Tibial nerve (tissue), 4 donors: ENCODE data around the gene FRY. TPM values are rescaled to one million over a fixed set of nuclear protein-coding genes. Genes with fewer than 3 reads are reported as not detected.

Source experiments
- DNase-seq, 2 donors: peaks; one replicate each; pipeline ENCODE4 v3.0.0-alpha.2; 2019; ENCODE audit warnings: low spot score in 2 of 2
- H3K27ac ChIP-seq, 4 donors: fragments of 200-600 bp; sonication (generic) in 3 of 4; one replicate each; pipeline ENCODE4 v1.5.1; 2017 to 2019; ENCODE audit warnings: mild to moderate bottlenecking in 1 of 4
- H3K27me3 ChIP-seq, 2 donors: fragments of 200-600 bp; sonication (generic) in 1 of 2; one replicate each; pipeline versions ENCODE4 v1.5.1 to v1.6.0; 2017 to 2019
- H3K36me3 ChIP-seq, 3 donors: fragments of 200-600 bp; sonication (generic); one replicate each; pipeline ENCODE4 v1.5.1; 2018 to 2019
- H3K4me1 ChIP-seq, 4 donors: fragments of 200-600 bp; sonication (generic) in 3 of 4; one replicate each; pipeline ENCODE4 v1.5.1; 2017 to 2019
- H3K4me3 ChIP-seq, 4 donors: fragments of 200-600 bp; sonication (generic) in 3 of 4; one replicate each; pipeline ENCODE4 v1.5.1; 2017 to 2019; ENCODE audit warnings: mild to moderate bottlenecking in 1 of 4, moderate library complexity in 1 of 4
- H3K9me3 ChIP-seq, 4 donors: fragments of 200-600 bp; sonication (generic) in 3 of 4; one replicate each; pipeline ENCODE4 v1.5.1; 2017 to 2019
- CTCF ChIP-seq, 5 experiments: fragments of 200-600 bp in 3 of 5; fragments of 450-650 bp in 2 of 5; sonication (generic) in 3 of 5; IDR thresholded peaks; one replicate each; pipeline ENCODE4 v1.5.1; 2016 to 2019; ENCODE audit warnings: antibody characterized with exemption in 5 of 5, mild to moderate bottlenecking in 3 of 5, moderate library complexity in 2 of 5
- EP300 ChIP-seq, 2 donors: sonication (generic); formaldehyde crosslinking; IDR thresholded peaks; one replicate each; pipeline ENCODE4 v1.6.1; 2017; ENCODE audit warnings: antibody characterized with exemption in 2 of 2, mild to moderate bottlenecking in 1 of 2
- POLR2A ChIP-seq, 2 donors: fragments of 450-650 bp; IDR thresholded peaks; one replicate each; pipeline ENCODE4 v1.6.1; 2017; ENCODE audit warnings: antibody characterized with exemption in 2 of 2, mild to moderate bottlenecking in 2 of 2, moderate library complexity in 2 of 2
- WGBS, 2 donors: methylation state at CpG; one replicate each; pipeline ENCODE4 v1.1.5; 2018; 5-methylcytosine and 5-hydroxymethylcytosine counted together
- total RNA-seq, 4 donors: library from RNA; depleted of rRNA; stranded (reverse); fragments of >200 nt; gene quantifications; one replicate each; pipeline ENCODE4 v1.1.0, GENCODE V29; 2016

Gene FRY
- total RNA-seq, 4 donors from 2014 or later: 48.9 to 94.6 (median 75.8) TPM

DNA sequence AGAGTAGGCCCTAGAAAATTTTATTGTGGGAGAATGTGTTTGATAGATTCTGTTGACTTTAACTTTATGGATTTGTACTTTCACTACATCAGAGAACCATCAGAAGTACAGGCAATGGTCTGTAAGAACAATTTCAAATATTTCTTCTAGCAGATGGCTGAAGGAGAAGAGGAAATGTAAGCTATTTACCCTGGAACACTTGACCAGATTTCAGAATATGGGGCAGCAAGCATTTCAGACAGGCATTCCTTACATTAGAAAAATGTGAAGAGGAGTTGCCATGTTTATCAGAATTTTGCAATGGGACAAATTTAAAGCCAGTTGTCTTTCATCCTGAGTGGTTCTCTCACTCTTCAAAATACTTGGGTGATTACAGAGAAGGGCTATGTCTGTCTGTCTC is 7.5 kb downstream of the FRY start:
- Histone ChIP-seq H3K9me3 (no peaks in the 10 kb centered on the region), H3K36me3 (no peaks in the 10 kb centered on the region), H3K4me1 (peaks cover 0 to 7% (median 0%) of the 10 kb centered on the region in 4 donors), H3K27me3 (no peaks in the 10 kb centered on the region), H3K4me3 (no peak overlapping the region), H3K27ac (no peak overlapping the region)
- TF ChIP-seq EP300 (IDR thresholded peaks at IDR 0.05) (no peak), CTCF (IDR thresholded peaks at IDR 0.05) (no peak), POLR2A (IDR thresholded peaks at IDR 0.05) (no peak)
- DNase-seq: no peak

- Histone ChIP-seq H3K4me1 (peaks cover 0 to 8% (median 0%) of the 10 kb centered on the region in 4 donors), H3K9me3 (no peaks in the 10 kb centered on the region), H3K27me3 (no peaks in the 10 kb centered on the region), H3K27ac (no peak overlapping the region), H3K4me3 (no peak overlapping the region), H3K36me3 (no peaks in the 10 kb centered on the region)
- no peak for DNase-seq
- TF ChIP-seq CTCF (IDR thresholded peaks at IDR 0.05): no peak
- no peak for TF ChIP-seq POLR2A (IDR thresholded peaks at IDR 0.05)
- TF ChIP-seq EP300 (IDR thresholded peaks at IDR 0.05): no peak
- 94 to 95% methylated on average over 1 of the region's 1 CpG for WGBS, 2 donors
Measured at GRCh38 chr13:32039528-32039927, 8.0 kb downstream of the FRY start.

GRCh38 chr13:32040052-32040642 is 8.6 kb downstream of the FRY start:
- WGBS, 2 donors: 83 to 85% methylated on average over 3 of the region's 3 CpGs
- Histone ChIP-seq H3K36me3 (no peaks in the 10 kb centered on the region), H3K9me3 (no peaks in the 10 kb centered on the region), H3K4me3 (no peak overlapping the region), H3K27ac (no peak overlapping the region), H3K27me3 (no peaks in the 10 kb centered on the region), H3K4me1 (peaks cover 0 to 13% (median 0%) of the 10 kb centered on the region in 4 donors)
- DNase-seq: no peak
- TF ChIP-seq EP300 (IDR thresholded peaks at IDR 0.05): no peak
- TF ChIP-seq CTCF (IDR thresholded peaks at IDR 0.05): no peak
- no peak for TF ChIP-seq POLR2A (IDR thresholded peaks at IDR 0.05)

GRCh38 chr13:32040689-32041088 is 9.1 kb downstream of the FRY start:
- peaks cover 0 to 14% (median under 1%) of the 10 kb centered on the region in 4 donors for H3K4me1 ChIP-seq
- no peak overlapping the region for H3K27ac ChIP-seq
- no peaks in the 10 kb centered on the region for H3K27me3 ChIP-seq
- H3K4me3 ChIP-seq: no peak overlapping the region
- H3K9me3 ChIP-seq: no peaks in the 10 kb centered on the region
- no peak for TF ChIP-seq POLR2A (IDR thresholded peaks at IDR 0.05)
- TF ChIP-seq EP300 (IDR thresholded peaks at IDR 0.05): no peak
- no peak for TF ChIP-seq CTCF (IDR thresholded peaks at IDR 0.05)
- no peak for DNase-seq
- H3K36me3 ChIP-seq: no peaks in the 10 kb centered on the region
- WGBS, 2 donors: 91% methylated on average over 3 of the region's 3 CpGs

DNA sequence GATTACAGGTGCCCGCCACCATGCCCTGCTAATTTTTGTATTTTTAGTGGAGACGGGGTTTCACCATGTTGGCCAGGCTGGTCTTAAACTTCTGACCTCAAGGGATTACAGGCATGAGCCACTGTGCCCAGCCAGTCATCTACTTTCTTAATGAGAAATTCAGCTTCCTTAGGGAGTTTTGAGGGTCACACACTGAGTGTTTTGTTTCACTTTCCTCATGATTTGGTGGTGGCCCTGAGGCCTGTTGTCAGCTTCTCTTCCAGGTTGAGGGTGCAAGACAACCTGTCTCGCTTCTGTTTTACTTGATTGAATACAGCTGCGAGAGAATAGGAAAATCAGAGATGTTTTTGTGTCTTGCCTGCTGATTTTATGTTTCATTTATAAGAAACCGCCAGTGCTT is 9.9 kb downstream of the FRY start:
- WGBS, 2 donors: 95 to 99% methylated on average over 5 of the region's 5 CpGs
- TF ChIP-seq POLR2A (IDR thresholded peaks at IDR 0.05) (no peak), EP300 (IDR thresholded peaks at IDR 0.05) (no peak), CTCF (IDR thresholded peaks at IDR 0.05) (no peak)
- H3K4me1 ChIP-seq: peaks cover 0 to 16% (median 8%) of the 10 kb centered on the region in 4 donors
- no peaks in the 10 kb centered on the region for H3K9me3 ChIP-seq
- no peak for DNase-seq
- no peak overlapping the region for H3K4me3 ChIP-seq
- H3K36me3 ChIP-seq: no peaks in the 10 kb centered on the region
- H3K27ac ChIP-seq: no peak overlapping the region
- no peaks in the 10 kb centered on the region for H3K27me3 ChIP-seq
